ENCODE results near the gene PKHD1.

The PKHD1 gene

GRCh38 chr6:51777618-51778017 lies 309.8 kb downstream of the PKHD1 start:
- DNase-seq: no peak

- DNase-seq: no peak
Measured at GRCh38 chr6:51775942-51776860, 311.2 kb downstream of the PKHD1 start.

- no peak for DNase-seq
Measured at GRCh38 chr6:51768087-51768486, 319.3 kb downstream of the PKHD1 start.

GRCh38 chr6:51765230-51765629 lies 322.2 kb downstream of the PKHD1 start:
- no peak for DNase-seq

- DNase-seq: no peak
Measured at GRCh38 chr6:51753635-51754034, 333.8 kb downstream of the PKHD1 start.

GRCh38 chr6:51743999-51744398 lies 343.4 kb downstream of the PKHD1 start:
- no peak for DNase-seq

- DNase-seq: no peak
Measured at GRCh38 chr6:51740658-51741057, 346.8 kb downstream of the PKHD1 start.

- DNase-seq: no peak
Measured at GRCh38 chr6:51738614-51739013, 348.8 kb downstream of the PKHD1 start.

GRCh38 chr6:51737580-51738360 lies 349.6 kb downstream of the PKHD1 start:
- DNase-seq: no peak

GRCh38 chr6:51725155-51725554 lies 362.3 kb downstream of the PKHD1 start:
- no peak for DNase-seq

- DNase-seq: no peak
Measured at GRCh38 chr6:51720327-51720726, 367.1 kb downstream of the PKHD1 start.

- no peak for DNase-seq
Measured at GRCh38 chr6:51719297-51719696, 368.1 kb downstream of the PKHD1 start.

- no peak for DNase-seq
Measured at GRCh38 chr6:51718533-51718932, 368.9 kb downstream of the PKHD1 start.

GRCh38 chr6:51717477-51717876 lies 369.9 kb downstream of the PKHD1 start:
- DNase-seq: no peak

- DNase-seq: no peak
Measured at GRCh38 chr6:51711876-51712275, 375.5 kb downstream of the PKHD1 start.

GRCh38 chr6:51706086-51706485 lies 381.3 kb downstream of the PKHD1 start:
- no peak for DNase-seq

GRCh38 chr6:51704932-51705540 lies 382.4 kb downstream of the PKHD1 start:
- no peak for DNase-seq

- no peak for DNase-seq
Measured at GRCh38 chr6:51702851-51703250, 384.6 kb downstream of the PKHD1 start.

- DNase-seq: no peak
Measured at GRCh38 chr6:51684603-51685002, 402.8 kb downstream of the PKHD1 start.

- no peak for DNase-seq
Measured at GRCh38 chr6:51684038-51684437, 403.4 kb downstream of the PKHD1 start.

- DNase-seq: no peak
Measured at GRCh38 chr6:51678905-51679620, 408.4 kb downstream of the PKHD1 start.

GRCh38 chr6:51678274-51678673 lies 409.1 kb downstream of the PKHD1 start:
- no peak for DNase-seq

GRCh38 chr6:51675922-51676275 lies 411.5 kb downstream of the PKHD1 start:
- no peak for DNase-seq
